Measurements from ENCODE around the gene TCEAL4. TPM values are rescaled to one million over a fixed set of nuclear protein-coding genes. Genes with fewer than 3 reads are reported as not detected.

TCEAL4 gene
- total RNA-seq = 21.8 and 24.5 TPM in 2 replicates

DNA sequence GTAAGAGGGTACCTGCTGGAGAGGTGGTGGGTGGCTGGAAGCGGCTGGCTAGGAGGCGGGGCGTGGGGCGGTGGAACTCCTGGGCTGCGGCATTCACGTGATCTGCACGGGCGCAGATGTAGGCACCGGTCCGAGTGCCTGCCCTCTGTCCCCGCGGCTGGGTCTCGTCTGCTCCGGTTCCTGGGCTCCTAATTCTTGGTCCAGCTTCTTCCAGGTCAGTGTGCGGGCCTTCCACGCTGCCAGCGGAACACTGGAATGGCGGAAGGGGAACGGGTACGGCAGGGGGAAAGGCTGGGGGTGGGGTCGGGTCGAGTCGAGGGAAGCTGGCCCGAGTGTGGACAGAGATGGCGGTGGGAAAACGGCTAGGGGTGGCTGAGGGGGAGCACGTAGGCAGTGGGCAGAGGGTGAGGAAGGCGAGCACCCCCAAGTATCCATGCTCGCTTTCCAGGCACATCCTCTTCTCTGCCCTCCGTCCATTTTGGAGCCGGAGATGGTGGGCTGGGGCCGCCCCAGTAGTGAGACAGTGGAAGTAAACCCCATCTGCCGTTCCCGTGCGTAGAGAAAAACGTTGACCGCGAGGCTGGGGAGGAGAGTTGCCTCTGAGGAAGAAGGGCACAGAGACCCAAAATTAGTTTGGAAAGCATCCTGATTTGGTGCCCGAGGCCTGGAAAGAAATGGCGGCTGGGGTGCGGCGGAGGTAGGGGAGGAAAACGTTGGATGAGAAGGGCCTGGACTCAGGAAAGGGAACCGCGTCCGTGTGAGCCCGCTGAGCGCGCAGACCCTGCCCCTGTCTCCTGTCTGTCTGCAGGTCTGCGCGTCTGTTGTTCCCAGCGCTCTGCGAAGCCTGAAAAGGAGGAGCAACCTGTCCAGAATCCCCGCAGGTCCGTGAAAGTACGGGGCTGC, at the start of gene TCEAL4:
TCEAL4 (plus strand) TSS at position 105 of the 903 bp plus-strand sequence. CDS start 1,161 bp downstream, outside the sequence.
- DNase-seq (ENCODE audit: low read depth in 2 of 2) = peak in 1 of 2 donors; percentile 48

DNA sequence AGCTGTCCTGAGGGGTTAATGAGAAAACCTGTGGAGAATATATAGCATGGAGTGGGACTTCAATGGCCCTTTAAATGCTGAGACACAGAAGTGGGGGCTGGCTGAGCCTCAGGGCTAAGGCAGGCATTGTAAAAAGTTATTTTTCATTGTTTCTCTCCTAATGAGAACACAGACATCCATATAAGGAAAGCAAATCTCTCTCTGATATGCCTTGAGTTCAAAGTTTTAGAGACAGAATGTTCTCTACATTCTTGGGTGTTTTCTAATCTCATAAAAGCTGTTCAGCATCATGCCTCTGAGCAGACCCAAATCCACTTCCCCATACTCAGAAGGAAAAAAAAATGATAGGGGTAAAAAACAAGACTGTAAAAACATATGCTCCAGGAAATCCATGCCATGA, 49.2 kb upstream of the TCEAL4 start:
- DNase-seq (ENCODE audit: low read depth in 2 of 2) = no peak

DNA sequence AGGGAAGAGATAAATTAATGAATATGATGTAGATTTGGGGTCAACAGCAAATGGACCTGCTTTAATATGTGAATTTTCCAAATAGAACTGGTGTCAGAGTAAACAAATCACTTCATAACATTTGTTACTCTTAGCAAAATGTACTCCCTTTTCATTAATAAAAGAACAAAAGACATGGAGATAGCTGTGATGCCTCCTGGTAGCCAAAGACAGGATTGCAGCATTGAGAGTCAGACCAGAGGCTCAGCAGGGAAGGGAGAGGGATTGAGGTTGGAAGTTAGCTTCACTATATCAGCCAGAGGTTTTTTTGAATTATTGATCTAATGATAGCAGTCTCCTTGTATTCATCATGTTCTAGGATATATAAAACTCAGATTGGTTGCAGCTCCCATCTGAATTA, 48.6 kb upstream of the TCEAL4 start:
- DNase-seq (ENCODE audit: low read depth in 2 of 2) = no peak

DNA sequence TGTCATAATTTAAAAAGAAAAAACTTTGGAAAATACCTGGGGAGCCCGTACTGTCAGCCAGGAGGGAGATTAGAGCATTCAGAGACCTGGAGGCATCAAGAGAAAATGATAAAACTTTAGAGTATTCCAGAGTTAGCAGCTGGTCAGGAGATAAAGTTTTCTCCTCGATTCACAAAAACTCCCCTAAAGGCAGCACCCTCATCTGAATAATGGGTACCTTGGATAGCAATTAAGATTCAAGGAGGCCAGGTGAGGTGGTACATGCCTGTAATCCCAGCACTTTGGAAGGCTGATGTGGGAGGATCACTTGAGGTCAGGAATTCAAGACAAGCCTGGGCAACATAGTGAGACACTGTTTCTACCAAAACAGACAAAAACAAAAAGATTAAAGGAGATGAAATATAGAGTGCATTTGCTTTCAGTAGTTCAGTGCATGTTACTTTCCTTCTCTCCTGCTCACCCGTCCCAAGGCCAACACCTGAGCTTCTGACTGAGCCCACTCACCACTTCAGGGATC, 47.4 kb upstream of the TCEAL4 start:
- no peak for DNase-seq (ENCODE audit: low read depth in 2 of 2)

DNA sequence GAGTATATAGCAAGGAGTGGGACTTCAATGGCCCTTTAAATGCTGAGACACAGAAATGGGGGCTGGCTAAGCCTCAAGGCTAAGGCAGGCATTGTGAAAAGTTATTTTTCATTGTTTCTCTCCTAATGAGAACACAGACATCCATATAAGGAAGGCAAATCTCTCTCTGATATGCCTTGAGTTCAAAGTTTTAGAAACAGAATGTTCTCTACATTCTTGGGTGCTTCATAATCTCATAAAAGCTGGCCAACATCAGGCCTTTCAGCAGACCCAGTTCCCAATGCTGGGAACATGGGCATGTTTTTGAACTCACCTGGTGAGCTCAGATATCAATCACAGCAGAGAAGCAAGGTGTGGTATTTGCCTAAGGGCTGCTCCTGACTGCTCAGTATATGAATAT, 46.6 kb upstream of the TCEAL4 start:
- DNase-seq (ENCODE audit: low read depth in 2 of 2) = no peak

DNA sequence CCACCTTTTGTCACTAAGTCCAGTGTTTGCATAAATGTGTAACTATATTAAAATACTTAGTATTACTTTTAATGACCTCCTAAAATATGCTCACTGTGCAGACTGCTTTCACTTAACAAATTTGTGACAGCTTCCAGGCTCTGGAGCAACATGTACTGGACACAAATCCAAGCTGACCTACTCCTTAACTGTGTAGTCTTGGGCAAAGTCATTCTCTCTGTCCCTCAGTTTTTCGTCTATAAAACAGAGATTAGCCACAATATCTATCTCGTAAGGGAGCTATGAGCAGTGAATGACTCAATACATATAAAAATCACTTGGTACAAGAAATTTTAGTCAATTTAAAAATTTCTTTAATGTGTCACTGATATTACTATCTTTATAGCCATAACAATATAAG, 45.6 kb upstream of the TCEAL4 start:
- no peak for DNase-seq (ENCODE audit: low read depth in 2 of 2)

DNA sequence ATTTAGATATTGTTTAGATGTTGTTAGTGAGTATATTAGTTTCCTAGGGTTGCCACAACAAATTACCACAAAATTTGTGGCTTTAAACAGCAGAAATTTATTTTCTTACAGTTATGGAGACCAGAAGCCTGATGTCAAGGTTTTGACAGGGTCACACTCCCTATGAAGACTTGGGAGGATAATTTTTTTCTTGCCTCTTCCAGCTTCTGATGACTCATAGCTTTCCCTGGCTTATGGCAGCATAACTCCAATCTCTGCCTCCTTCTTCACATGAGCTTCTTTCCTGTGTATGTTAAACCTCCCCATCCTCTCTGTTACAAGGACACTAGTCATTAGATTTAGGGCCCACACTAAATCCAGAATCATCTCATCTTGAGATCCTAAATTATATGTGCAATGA, 45.2 kb upstream of the TCEAL4 start:
- DNase-seq (ENCODE audit: low read depth in 2 of 2) = peak in 1 of 2 donors; percentile 0

DNA sequence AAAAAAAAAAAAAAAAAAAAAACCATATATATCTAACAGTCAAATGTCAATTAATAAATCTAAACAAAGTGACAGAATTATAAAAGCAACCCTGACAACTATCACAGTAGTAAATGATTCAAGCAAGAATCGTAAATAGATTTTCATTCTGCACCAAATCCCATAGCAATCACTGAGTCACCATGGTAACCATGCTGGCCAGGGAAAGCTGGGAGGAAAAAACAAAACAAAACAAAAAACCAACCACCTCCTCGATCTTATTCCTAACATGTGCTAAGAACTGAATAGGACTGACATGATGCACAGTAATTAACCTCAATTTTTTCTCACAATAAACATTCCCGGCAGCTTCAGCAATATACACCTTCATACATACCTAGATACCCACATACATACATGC, 35.4 kb upstream of the TCEAL4 start:
- no peak for DNase-seq (ENCODE audit: low read depth in 2 of 2)

DNA sequence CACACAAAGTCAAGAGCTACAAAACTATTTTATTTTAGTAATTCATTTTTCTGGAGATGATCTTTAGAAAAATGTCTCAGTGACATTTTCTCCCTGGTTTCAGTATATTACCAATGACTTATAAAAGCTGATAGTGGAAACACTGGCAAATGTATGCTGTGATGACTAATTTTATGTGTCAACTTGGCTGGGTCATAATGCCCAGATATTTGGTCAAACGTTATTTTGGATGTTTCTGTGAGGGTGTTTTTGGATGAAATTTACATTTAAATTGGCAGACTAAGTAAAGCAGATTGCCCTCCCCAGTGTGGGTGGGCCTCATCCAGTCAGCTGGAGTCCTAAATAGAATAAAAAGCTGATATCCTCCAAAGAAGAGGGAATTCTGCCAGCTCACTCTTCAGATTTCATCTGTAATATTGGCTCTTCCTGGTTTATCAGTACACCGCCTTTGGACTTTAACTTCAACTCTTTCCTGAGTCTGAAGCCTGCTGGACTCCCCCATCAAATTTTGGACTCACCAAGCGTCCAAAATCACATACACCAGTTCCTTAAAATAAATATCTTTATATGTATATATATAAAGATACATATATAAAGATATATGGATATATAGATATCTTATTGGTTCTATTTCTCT, 34.8 kb upstream of the TCEAL4 start:
- no peak for DNase-seq (ENCODE audit: low read depth in 2 of 2)

DNA sequence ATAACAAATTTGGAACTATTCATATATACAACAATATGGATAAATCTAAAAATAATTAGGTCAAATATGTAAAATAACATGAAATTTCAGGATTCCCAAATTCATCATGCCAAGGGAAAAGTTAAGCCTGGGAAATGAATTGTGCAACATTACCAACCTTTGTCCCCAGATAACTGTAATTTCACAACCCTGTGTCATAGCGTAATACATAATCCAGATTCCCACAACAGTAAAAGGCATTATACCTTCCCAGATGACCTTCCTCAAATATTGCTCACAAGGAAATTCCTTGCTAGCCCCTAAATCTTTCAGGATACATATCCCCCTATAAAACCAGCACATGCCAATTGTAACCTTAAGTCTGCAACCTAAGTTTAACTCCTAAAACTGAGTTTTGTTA, 33.1 kb upstream of the TCEAL4 start:
- no peak for DNase-seq (ENCODE audit: low read depth in 2 of 2)

DNA sequence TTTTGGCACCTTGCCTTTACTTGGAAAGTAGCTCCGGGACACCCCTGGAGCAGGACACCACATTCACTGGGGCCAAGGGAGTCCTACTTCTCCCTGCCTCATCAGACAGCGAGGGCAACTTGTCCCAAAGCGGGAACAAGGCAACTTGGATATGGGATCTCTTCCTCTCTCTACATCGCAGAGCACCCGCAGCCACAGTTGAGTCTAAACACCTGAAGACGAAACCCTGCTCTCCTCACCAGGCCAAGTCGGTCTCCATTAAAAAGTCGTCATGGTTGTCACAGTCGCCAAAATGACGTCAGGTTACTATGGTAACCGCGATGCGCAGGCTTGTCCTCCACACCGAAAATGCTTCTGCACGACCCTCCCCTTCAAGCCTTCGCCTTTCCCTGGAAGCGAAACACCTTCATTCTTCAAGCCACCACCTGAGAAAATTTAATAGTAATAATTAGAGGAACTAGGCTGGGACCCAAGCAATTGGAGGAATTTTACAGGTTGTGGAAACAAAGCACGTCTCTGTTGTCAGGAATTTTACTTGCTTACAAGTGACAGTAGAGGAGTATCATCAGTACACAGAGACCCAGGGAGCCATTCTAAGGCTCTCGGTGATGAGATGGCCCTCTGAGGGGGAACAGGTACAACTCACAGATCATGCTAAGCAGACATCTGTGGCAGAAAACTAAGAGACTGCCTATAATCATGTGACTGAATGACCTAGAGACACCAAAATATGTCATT, 30.5 kb upstream of the TCEAL4 start:
- peak; percentile 44 to 57 for DNase-seq (ENCODE audit: low read depth in 2 of 2)

DNA sequence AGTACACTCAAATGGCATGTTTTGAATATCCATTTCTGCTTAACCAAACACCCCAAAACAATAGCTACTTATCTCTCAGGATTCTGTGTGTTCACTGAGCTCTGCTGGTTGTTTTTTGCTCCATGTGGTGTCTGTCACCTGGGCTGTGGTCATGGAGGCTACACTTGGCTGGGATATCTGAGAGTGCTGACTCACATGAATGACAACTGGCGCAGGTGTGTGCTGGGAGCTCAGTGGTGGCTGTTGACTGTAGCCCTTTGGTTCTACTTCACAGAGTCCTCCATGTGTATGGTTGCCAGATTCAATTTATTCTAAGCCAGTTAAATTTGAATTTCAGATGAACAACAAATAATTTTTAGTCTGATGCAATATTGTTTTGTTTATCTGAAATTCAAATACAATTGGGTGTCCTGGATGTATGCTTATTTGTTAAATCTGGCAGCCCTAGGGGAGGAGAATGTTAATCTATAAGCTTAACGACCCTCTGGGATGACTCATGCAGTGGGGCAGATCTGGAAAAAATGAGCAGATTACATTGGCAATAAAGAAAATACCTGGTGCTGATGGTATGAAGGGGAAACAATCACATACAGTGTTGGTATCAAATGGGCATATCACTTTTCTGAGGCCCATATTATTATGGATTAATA, 28.2 kb upstream of the TCEAL4 start:
- no peak for DNase-seq (ENCODE audit: low read depth in 2 of 2)

DNA sequence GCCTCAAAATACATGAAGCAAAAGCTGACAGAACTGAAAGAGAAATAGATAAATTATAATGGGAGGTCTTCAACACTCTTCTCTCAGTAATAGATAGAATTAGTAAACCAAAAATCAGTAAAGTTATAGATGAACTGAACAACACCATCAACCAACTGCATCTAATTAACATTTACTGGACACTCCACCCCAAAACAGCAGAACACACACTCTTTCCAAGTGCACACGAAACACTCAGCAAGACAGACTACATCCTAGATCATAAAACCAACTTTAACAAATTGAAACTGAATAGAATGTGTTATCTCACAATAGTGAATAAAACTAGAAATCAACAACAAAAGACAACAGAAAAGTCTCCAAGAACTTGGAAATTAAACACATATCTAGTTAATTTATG, 25.1 kb upstream of the TCEAL4 start:
- DNase-seq (ENCODE audit: low read depth in 2 of 2) = no peak

DNA sequence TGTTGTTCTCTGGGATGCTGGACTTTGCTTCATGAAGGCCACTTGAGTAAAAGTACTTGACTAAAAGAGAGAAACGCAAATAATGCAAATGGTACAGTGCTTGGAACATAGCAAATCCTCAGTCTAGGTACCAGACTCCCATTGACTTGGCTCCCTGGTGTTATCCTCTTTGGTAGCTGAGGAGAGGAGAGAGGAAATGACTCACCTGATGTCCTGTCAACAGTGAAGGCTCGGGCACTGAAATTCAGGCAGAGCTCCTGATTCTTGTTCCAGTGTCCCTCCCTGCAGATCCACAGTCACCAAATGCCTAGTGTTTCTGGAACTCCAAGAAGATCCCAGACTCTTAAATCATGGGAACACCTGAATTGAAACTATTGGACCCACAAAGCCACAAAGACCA, 22.5 kb upstream of the TCEAL4 start:
- DNase-seq (ENCODE audit: low read depth in 2 of 2) = peak in 1 of 2 donors; percentile 10

DNA sequence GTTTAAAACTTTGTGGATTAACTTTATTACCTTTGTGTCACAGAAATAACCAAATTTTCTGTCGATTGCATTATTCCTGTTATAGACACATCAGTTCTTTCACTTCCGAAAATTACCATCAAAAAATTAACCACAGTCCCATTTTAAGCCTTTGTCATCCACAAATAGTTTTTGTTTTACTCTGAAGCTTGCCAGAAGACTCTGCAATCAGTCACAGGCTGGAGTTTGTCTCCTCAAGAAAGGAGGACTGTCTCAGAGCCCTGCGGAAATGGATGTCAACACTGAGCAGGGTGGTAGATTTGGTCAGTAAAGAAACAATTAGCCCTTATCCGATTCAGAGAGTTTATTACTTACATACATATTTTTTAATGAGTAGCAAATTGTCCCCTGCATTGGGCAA, 20.1 kb upstream of the TCEAL4 start:
- DNase-seq (ENCODE audit: low read depth in 2 of 2) = no peak

DNA sequence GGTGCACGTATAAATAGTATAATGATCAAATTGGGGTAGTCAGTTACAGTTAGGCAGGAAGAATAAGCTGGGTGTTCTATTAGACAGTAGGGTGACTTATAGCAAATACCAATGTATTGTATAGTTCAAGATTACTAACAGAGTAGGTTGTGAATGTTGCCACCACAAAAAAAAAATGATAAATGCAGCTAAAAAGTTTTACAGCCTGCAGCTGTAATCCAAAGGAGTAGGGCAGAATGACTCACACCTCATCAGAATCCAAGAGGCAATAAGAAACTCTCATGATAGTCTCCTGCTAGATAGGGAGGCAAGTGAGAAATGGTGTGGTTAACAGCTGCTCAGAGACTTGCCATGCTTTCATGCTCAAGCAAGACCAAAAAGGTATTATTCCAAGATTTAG, 19.6 kb upstream of the TCEAL4 start:
- no peak for DNase-seq (ENCODE audit: low read depth in 2 of 2)

DNA sequence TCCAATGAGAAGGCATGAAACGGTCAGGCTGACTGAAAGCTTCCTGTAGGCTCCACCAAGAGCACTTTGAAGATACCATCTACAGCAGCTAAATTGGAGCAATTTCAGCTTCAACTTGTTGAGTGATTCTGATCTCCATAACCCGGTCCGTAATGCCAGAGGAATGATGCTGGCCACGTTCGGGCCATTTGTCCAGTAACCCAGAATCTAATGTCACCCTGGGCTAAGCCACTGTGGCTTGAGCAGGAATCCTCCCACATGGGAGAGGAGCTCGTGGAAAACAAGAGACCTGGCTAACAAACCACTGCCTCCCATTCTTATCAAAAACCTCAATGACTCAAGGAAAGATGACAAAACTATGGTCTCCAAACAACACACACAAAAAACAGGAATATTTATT, 14.2 kb upstream of the TCEAL4 start:
- no peak for DNase-seq (ENCODE audit: low read depth in 2 of 2)

DNA sequence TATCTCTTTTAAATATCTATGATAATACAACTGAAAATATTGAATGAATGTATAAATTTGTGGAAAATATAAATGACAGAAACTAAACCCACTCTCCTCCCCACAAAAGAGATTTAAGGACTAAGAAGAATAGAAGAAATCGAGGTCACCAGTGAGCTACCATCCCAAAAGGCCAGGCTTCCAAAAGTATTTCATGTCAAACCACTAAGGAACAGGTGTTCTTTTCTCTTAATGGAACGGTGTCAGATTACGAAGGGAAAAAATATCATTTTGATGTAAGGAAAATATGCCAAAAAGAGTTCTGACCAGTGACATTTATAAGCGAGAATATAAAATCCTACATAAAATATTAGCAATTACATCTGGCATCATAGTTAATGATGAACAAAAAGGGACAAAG, 13.6 kb upstream of the TCEAL4 start:
- no peak for DNase-seq (ENCODE audit: low read depth in 2 of 2)

DNA sequence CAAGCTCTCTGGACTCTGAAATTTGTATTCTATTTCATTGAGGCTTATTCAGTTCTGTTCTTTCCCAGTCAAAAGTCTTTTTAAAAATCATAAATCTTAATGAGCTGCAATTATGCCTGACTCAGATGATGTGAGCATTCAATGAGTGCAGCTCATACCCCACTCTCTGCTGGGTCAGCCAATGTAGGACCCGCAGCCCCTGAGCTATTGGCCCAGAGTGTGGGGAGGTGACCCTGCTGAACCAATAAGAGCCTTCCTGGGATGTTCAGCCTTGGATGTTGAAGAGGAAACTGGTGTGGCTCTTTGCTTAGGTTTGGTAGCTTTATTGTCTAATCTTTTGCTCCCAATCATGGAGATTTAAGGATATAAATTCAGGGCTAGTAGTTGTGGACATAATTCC, 12.1 kb upstream of the TCEAL4 start:
- no peak for DNase-seq (ENCODE audit: low read depth in 2 of 2)

DNA sequence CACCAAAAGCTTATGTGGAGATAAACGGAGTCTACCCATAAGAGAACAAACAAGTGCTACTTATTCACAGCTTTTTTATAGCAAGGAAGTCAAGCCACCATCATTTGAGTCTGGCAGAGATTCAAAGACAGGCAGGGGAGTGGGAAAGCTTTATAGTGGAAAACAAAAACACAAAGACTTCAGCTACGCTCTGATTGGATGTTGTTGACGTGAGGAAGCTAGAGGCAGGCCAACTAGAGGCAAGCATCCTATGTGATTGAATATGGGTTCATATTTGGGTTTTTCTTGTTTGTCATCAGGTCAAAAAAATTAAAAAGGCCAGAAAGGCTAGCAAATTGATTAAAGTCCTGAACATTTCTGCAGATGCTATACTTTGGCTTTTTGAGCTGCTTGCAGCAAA, 719 bp upstream of the TCEAL4 start:
- DNase-seq (ENCODE audit: low read depth in 2 of 2) = peak in 1 of 2 donors; percentile 37

DNA sequence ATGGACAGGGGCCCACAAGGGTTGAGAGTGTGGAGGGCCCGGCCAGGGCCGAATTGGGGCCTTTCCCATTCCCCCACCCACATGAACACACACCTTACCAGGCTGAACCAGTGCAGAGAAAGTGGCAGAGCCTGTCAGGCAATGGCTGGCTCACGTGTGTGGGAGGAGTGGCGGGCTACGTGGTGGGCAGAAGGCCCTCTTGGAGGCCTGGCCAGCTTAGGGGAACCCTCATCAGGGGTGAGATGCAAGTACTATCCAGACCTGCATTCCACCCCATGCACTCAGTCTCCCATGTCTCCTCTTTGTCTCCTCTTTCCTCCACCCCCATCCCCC, 965 bp downstream of the TCEAL4 start:
- peak in 1 of 2 donors; percentile 6 for DNase-seq (ENCODE audit: low read depth in 2 of 2)

DNA sequence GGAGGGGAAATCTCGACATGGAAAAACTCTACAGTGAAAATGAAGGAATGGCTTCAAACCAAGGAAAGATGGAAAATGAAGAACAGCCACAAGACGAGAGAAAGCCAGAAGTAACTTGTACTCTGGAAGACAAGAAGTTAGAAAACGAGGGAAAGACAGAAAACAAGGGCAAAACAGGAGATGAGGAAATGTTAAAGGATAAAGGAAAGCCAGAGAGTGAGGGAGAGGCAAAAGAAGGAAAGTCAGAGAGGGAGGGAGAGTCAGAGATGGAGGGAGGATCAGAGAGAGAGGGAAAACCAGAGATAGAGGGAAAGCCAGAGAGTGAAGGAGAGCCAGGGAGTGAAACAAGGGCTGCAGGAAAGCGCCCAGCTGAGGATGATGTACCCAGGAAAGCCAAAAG, 1.3 kb downstream of the TCEAL4 start:
- no peak for DNase-seq (ENCODE audit: low read depth in 2 of 2)

All from dermis microvascular lymphatic vessel endothelial cell (primary cell).